Measurements from ENCODE around the gene DNAJC7.
"Not testable (repeated sequence)": the region's sequence is repeated elsewhere in the genome, so short reads cannot be mapped to it uniquely, and the experiment has no call there.

The DNAJC7 gene

GRCh38 chr17:42013740-42014139 lies 3.5 kb downstream of the DNAJC7 start:
- DNase-seq, result not testable (repeated sequence)

- not testable (repeated sequence) for DNase-seq
Measured at GRCh38 chr17:42012363-42012762, 4.9 kb downstream of the DNAJC7 start.

- DNase-seq, result peak in 4 of 56 donors; percentile 20 to 36 (median 31)
Measured at GRCh38 chr17:42010898-42011516, 6.2 kb downstream of the DNAJC7 start.

- not testable (repeated sequence) for DNase-seq
Measured at GRCh38 chr17:42010266-42010680, 7.0 kb downstream of the DNAJC7 start.

- peak in 49 of 56 donors; percentile 6 to 84 (median 47) for DNase-seq
Measured at GRCh38 chr17:42009170-42009569, 8.1 kb downstream of the DNAJC7 start.

GRCh38 chr17:42005166-42005565 lies 12.1 kb downstream of the DNAJC7 start:
- DNase-seq, result no peak

GRCh38 chr17:42002792-42003301 lies 14.4 kb downstream of the DNAJC7 start:
- peak in 5 of 56 donors; percentile 14 to 33 (median 19) for DNase-seq

GRCh38 chr17:42002175-42002791 lies 15.0 kb downstream of the DNAJC7 start:
- no peak for DNase-seq

- DNase-seq, result no peak
Measured at GRCh38 chr17:42001729-42002128, 15.5 kb downstream of the DNAJC7 start.

- DNase-seq, result no peak
Measured at GRCh38 chr17:42000413-42001133, 16.7 kb downstream of the DNAJC7 start.

GRCh38 chr17:41998497-41998896 lies 18.7 kb downstream of the DNAJC7 start:
- DNase-seq, result no peak

- DNase-seq, result no peak
Measured at GRCh38 chr17:41996855-41997164, 20.4 kb downstream of the DNAJC7 start.

- DNase-seq, result peak in 50 of 56 donors; percentile 16 to 91 (median 64)
Measured at GRCh38 chr17:41992576-41992975, 24.7 kb downstream of the DNAJC7 start.

GRCh38 chr17:41989702-41990419 lies 27.4 kb downstream of the DNAJC7 start:
- DNase-seq, result no peak

- no peak for DNase-seq
Measured at GRCh38 chr17:41988418-41988817, 28.8 kb downstream of the DNAJC7 start.

- DNase-seq, result no peak
Measured at GRCh38 chr17:41987642-41988041, 29.6 kb downstream of the DNAJC7 start.

- no peak for DNase-seq
Measured at GRCh38 chr17:41986634-41987033, 30.6 kb downstream of the DNAJC7 start.

GRCh38 chr17:41985919-41986318 lies 31.3 kb downstream of the DNAJC7 start:
- no peak for DNase-seq

- no peak for DNase-seq
Measured at GRCh38 chr17:41984454-41984853, 32.8 kb downstream of the DNAJC7 start.

GRCh38 chr17:41982026-41982760 lies 35.0 kb downstream of the DNAJC7 start:
- DNase-seq, result no peak

GRCh38 chr17:41977991-41978390 lies 39.2 kb downstream of the DNAJC7 start:
- no peak for DNase-seq

All from amygdala (tissue), 56 donors.